HG03025 (cell line): ENCODE data around the gene RNF167.

Experiments
- ATAC-seq: cut with Tn5 transposase; IDR thresholded peaks from one replicate; pipeline ENCODE4 v1.9.1; 2021; ENCODE audit warnings: mild to moderate bottlenecking, moderate library complexity; ENCODE audit not compliant: unreplicated experiment, low FRiP score

RNF167 gene

GRCh38 chr17:4937553-4937952 is 2.5 kb upstream of the RNF167 start:
- no peak for ATAC-seq

- ATAC-seq: no peak
These were observed 2.0 kb upstream of the RNF167 start for GRCh38 chr17:4938069-4938491.

GRCh38 chr17:4938688-4939545 is 1.2 kb upstream of the RNF167 start:
- ATAC-seq: no peak

- peak; percentile 7 for ATAC-seq
These were observed 597 bp upstream of the RNF167 start for GRCh38 chr17:4939546-4939795.

- ATAC-seq: no peak
These were observed 669 bp downstream of the RNF167 start for GRCh38 chr17:4940555-4941318.

GRCh38 chr17:4941319-4941610 is 1.2 kb downstream of the RNF167 start:
- ATAC-seq: no peak

- no peak for ATAC-seq
These were observed 2.9 kb downstream of the RNF167 start for GRCh38 chr17:4942760-4943508.

- ATAC-seq: no peak
These were observed 4.1 kb downstream of the RNF167 start for GRCh38 chr17:4944163-4944553.

GRCh38 chr17:4944554-4945175 is 4.6 kb downstream of the RNF167 start:
- ATAC-seq: no peak

GRCh38 chr17:4945176-4945943 is 5.3 kb downstream of the RNF167 start:
- no peak for ATAC-seq

- no peak for ATAC-seq
These were observed 5.8 kb downstream of the RNF167 start for GRCh38 chr17:4945944-4946280.

- ATAC-seq: no peak
These were observed 6.4 kb downstream of the RNF167 start for GRCh38 chr17:4946312-4946976.

GRCh38 chr17:4947010-4947410 is 6.9 kb downstream of the RNF167 start:
- no peak for ATAC-seq

- peak; percentile 19 for ATAC-seq
These were observed 7.5 kb downstream of the RNF167 start for GRCh38 chr17:4947411-4948165.

- ATAC-seq: peak; percentile 22
These were observed 8.3 kb downstream of the RNF167 start, which contains the start of gene PFN1 for GRCh38 chr17:4948166-4948930. TSS of gene PFN1 (minus strand) at chr17:4948530. CDS start at chr17:4948394, 136 bp downstream.

GRCh38 chr17:4948931-4949320 is 8.9 kb downstream of the RNF167 start:
- ATAC-seq: peak; percentile 29

GRCh38 chr17:4949321-4950074 is 9.4 kb downstream of the RNF167 start:
- ATAC-seq: peak; percentile 20
